B cell (primary cell): ENCODE results near the gene NANOS3. TPM values are rescaled to one million over a fixed set of nuclear protein-coding genes. Genes with fewer than 3 reads are reported as not detected.

ENCODE experiments used
- ATAC-seq: fragments of 200-7000 bp; cut with Tn5 transposase; one replicate; pipeline ENCODE4 v1.10.0; 2021; ENCODE audit warnings: low read depth, mild to moderate bottlenecking, moderate number of reproducible peaks, moderate library complexity
- CTCF ChIA-PET: fragments of 350-600 bp; sonication (Branson Sonifier 250); formaldehyde crosslinking; loops from one replicate; lab custom pipeline; 2021; ENCODE audit warnings: antibody characterized with exemption, inconsistent platforms; lab: Charles Lee
- POLR2A ChIA-PET: fragments of 350-600 bp; sonication (Branson Sonifier 250); formaldehyde crosslinking; loops from one replicate; lab custom pipeline; 2021; ENCODE audit warnings: antibody characterized with exemption; lab: Charles Lee
- DNase-seq: peaks from one replicate; pipeline ENCODE4 v3.0.0; 2013
- H2AFZ ChIP-seq: 2 replicates; pipeline ENCODE4 v1.6.1; 2012; ENCODE audit warnings: mild to moderate bottlenecking, low read depth, low read length; ENCODE audit not compliant: insufficient read depth, poor library complexity, severe bottlenecking
- H3K27ac ChIP-seq, 2 donors: 1 replicate in 1 of 2; 2 replicates in 1 of 2; pipeline ENCODE4 v1.5.1; 2012 to 2013; ENCODE audit warnings: low read length in 2 of 2, mild to moderate bottlenecking in 2 of 2, moderate library complexity in 1 of 2
- H3K27me3 ChIP-seq, 4 experiments: fragments of 200-600 bp in 1 of 4; sonication (generic) in 1 of 4; replicated peaks in 1 of 4; 1 replicate in 2 of 4; 2 replicates in 2 of 4; pipeline versions ENCODE4 v1.6.1 to v1.7.0; 2013 to 2016; ENCODE audit warnings: low read length in 3 of 4, mild to moderate bottlenecking in 2 of 4, mixed read lengths in 1 of 4, moderate library complexity in 1 of 4; ENCODE audit not compliant: insufficient read depth in 4 of 4, control insufficient read depth in 3 of 4; ENCODE audit errors: control extremely low read depth in 1 of 4
- H3K36me3 ChIP-seq, 2 experiments: replicated peaks in 1 of 2; 1 replicate in 1 of 2; 2 replicates in 1 of 2; pipeline versions ENCODE4 v1.6.1 to v1.7.1; 2013; ENCODE audit warnings: low read length in 1 of 2; ENCODE audit not compliant: insufficient read depth in 2 of 2, control insufficient read depth in 1 of 2; ENCODE audit errors: control extremely low read depth in 1 of 2, extremely low read depth in 1 of 2
- H3K4me1 ChIP-seq, 2 donors: fragments of 200-600 bp in 1 of 2; sonication (generic) in 1 of 2; 1 replicate in 1 of 2; 2 replicates in 1 of 2; pipeline versions ENCODE4 v1.5.1 to v1.6.1; 2013 to 2017; ENCODE audit warnings: low read length in 2 of 2; ENCODE audit not compliant: control insufficient read depth in 2 of 2, insufficient read depth in 2 of 2
- H3K4me2 ChIP-seq: replicated peaks from 2 replicates; pipeline ENCODE3; 2012; ENCODE audit warnings: mild to moderate bottlenecking, low read depth, low read length; ENCODE audit not compliant: poor library complexity, severe bottlenecking
- H3K4me3 ChIP-seq, 5 experiments: fragments of 200-600 bp in 1 of 5; sonication (generic) in 1 of 5; 1 replicate in 3 of 5; 2 replicates in 2 of 5; pipeline versions ENCODE4 v1.5.1 to v1.7.0; 2011 to 2016; ENCODE audit warnings: low read length in 4 of 5, mild to moderate bottlenecking in 4 of 5, low read depth in 2 of 5, control low read depth in 1 of 5, moderate library complexity in 1 of 5; ENCODE audit not compliant: insufficient read depth in 1 of 5; ENCODE audit errors: control extremely low read depth in 1 of 5, extremely low read depth in 1 of 5
- H3K79me2 ChIP-seq: fragments of 200-600 bp; sonication (generic); one replicate; pipeline ENCODE4 v1.6.0; 2016; ENCODE audit warnings: low read length; ENCODE audit not compliant: control insufficient read depth, insufficient read depth
- H3K9ac ChIP-seq: fragments of 200-600 bp; sonication (generic); 2 replicates; pipeline ENCODE4 v1.6.1; 2017; ENCODE audit warnings: mild to moderate bottlenecking, low read length, moderate library complexity
- H3K9me3 ChIP-seq, 3 donors: one replicate each; pipeline versions ENCODE4 v1.6.1 to v1.7.1; 2013; ENCODE audit warnings: low read length in 2 of 3; ENCODE audit not compliant: control insufficient read depth in 2 of 3, insufficient read depth in 1 of 3; ENCODE audit errors: control extremely low read depth in 1 of 3
- H4K20me1 ChIP-seq: 2 replicates; pipeline ENCODE4 v1.6.0; 2012; ENCODE audit warnings: mild to moderate bottlenecking, low read length; ENCODE audit not compliant: insufficient read depth, control insufficient read depth, poor library complexity, severe bottlenecking
- H3K27ac Mint-ChIP-seq: one replicate; pipeline ENCODE4 v1.8.0; 2021; ENCODE audit warnings: mixed read lengths
- H3K27me3 Mint-ChIP-seq: one replicate; pipeline ENCODE4 v1.8.0; 2021; ENCODE audit warnings: mixed read lengths
- H3K4me1 Mint-ChIP-seq: one replicate; pipeline ENCODE4 v1.8.0; 2021; ENCODE audit warnings: mixed read lengths
- H3K4me3 Mint-ChIP-seq: one replicate; pipeline ENCODE4 v1.8.0; 2021; ENCODE audit warnings: mixed read lengths
- H3K9me3 Mint-ChIP-seq: one replicate; pipeline ENCODE4 v1.8.0; 2022; ENCODE audit warnings: mixed read lengths; ENCODE audit not compliant: insufficient read depth
- CTCF ChIP-seq: fragments of 200-600 bp; IDR thresholded peaks from one replicate; pipeline ENCODE4 v1.8.0; 2022; ENCODE audit warnings: antibody characterized with exemption, mild to moderate bottlenecking
- EZH2 ChIP-seq: IDR thresholded peaks from 2 replicates; pipeline ENCODE4 v1.6.1; 2012; ENCODE audit warnings: borderline replicate concordance, low read depth, mild to moderate bottlenecking, moderate library complexity, low read length; ENCODE audit not compliant: insufficient read depth, poor library complexity, severe bottlenecking
- WGBS: methylation state at CpG from one replicate; pipeline ENCODE4 v1.1.5; 2013; ENCODE audit warnings: missing lambda C conversion rate; ENCODE audit not compliant: insufficient coverage; 5-methylcytosine and 5-hydroxymethylcytosine counted together
- intact Hi-C: fragments of 100-400 bp; cut with micrococcal nuclease; formaldehyde crosslinking; loops from one replicate; pipeline ENCODE4 v1.10.0; 2022
- polyA plus RNA-seq: library from polyadenylated mRNA; depleted of rRNA; stranded (reverse); fragments of >200 nt; gene quantifications from 2 replicates; pipeline ENCODE4 v1.2.3, GENCODE V29; 2012
- total RNA-seq, 2 donors: library from RNA; stranded (reverse); fragments of 120-200 nt in 1 of 2; gene quantifications; 1 replicate in 1 of 2; 2 replicates in 1 of 2; pipeline versions ENCODE4 v1.2.3 to v1.2.4, GENCODE V29; 2013 to 2022

NANOS3 gene
- total and polyA plus RNA-seq, 2 donors (not counting 1 experiment from before 2014, with no cell fraction given), result 0.49 TPM; not detected in 1

- no peak overlapping the region for H3K9ac ChIP-seq
- no peaks in the 10 kb centered on the region for H3K4me1 ChIP-seq
- Mint-ChIP-seq H3K27me3 (no peaks in the 10 kb centered on the region), H3K27ac (no peak overlapping the region), H3K4me1 (no peaks in the 10 kb centered on the region), H3K9me3 (no peaks in the 10 kb centered on the region), H3K4me3 (no peak overlapping the region)
- 100% methylated on average over 11 of the region's 11 CpGs for WGBS
- CTCF ChIA-PET, result interaction anchor here (0.7 kb wide), 1 partner anchor 122 kb away, joined by 4 read pairs; no protein-coding TSS in a partner anchor
- TF ChIP-seq CTCF, result no peak
- TF ChIP-seq EZH2, result no peak
- no peak overlapping the region for H2AFZ ChIP-seq
- H4K20me1 ChIP-seq, result no peaks in the 10 kb centered on the region
- DNase-seq (no peak), ATAC-seq (no peak)
- POLR2A ChIA-PET, result interaction anchor here (0.6 kb wide), 1 partner anchor 52 kb away, joined by 3 read pairs; no protein-coding TSS in a partner anchor
- H3K36me3 ChIP-seq, result peaks cover 0 to 41% of the 10 kb centered on the region in 2 experiments
- no peaks in the 10 kb centered on the region for H3K27me3 ChIP-seq
- intact Hi-C loops, result no loop called here
- H3K27ac ChIP-seq, result no peak overlapping the region
- H3K9me3 ChIP-seq, result peaks cover 0 to 14% (median 5%) of the 10 kb centered on the region in 3 donors
- no peak overlapping the region for H3K4me2 ChIP-seq
- H3K4me3 ChIP-seq, result no peak overlapping the region
- H3K79me2 ChIP-seq, result no peaks in the 10 kb centered on the region
Measured at GRCh38 chr19:13920524-13920923, 43.6 kb downstream of the NANOS3 start.

GRCh38 chr19:13920940-13921747 is 44.2 kb downstream of the NANOS3 start:
- intact Hi-C loops, result no loop called here
- H3K4me1 ChIP-seq, result no peaks in the 10 kb centered on the region
- 94% methylated on average over 2 of the region's 2 CpGs for WGBS
- H3K4me2 ChIP-seq, result no peak overlapping the region
- H2AFZ ChIP-seq, result no peak overlapping the region
- TF ChIP-seq EZH2 (no peak), CTCF (no peak)
- Mint-ChIP-seq H3K4me3 (no peak overlapping the region), H3K27me3 (no peaks in the 10 kb centered on the region), H3K27ac (no peak overlapping the region), H3K4me1 (no peaks in the 10 kb centered on the region), H3K9me3 (no peaks in the 10 kb centered on the region)
- ChIA-PET CTCF (interaction anchor here (0.6 to 0.7 kb wide), 2 partner anchors 50 to 121 kb away, joined by 4 read pairs; no protein-coding TSS in a partner anchor), POLR2A (interaction anchor here (0.6 kb wide), 1 partner anchor 52 kb away, joined by 3 read pairs; no protein-coding TSS in a partner anchor)
- peaks cover 0 to 37% of the 10 kb centered on the region in 2 experiments for H3K36me3 ChIP-seq
- no peak overlapping the region for H3K27ac ChIP-seq
- DNase-seq (peak; percentile 40), ATAC-seq (peak; percentile 57)
- no peaks in the 10 kb centered on the region for H3K27me3 ChIP-seq
- H3K9ac ChIP-seq, result no peak overlapping the region
- peaks cover 0 to 14% (median 5%) of the 10 kb centered on the region in 3 donors for H3K9me3 ChIP-seq
- no peaks in the 10 kb centered on the region for H4K20me1 ChIP-seq
- H3K79me2 ChIP-seq, result no peaks in the 10 kb centered on the region
- no peak overlapping the region for H3K4me3 ChIP-seq
